HEK293T (cell line): ENCODE results near the gene C12orf56.

Experiments
- ARNT ChIP-seq: fragments of 450-650 bp; IDR thresholded peaks from 2 replicates; pipeline ENCODE4 v1.6.1; 2017; ENCODE audit warnings: mild to moderate bottlenecking
- CTBP1 ChIP-seq: fragments of 450-650 bp; IDR thresholded peaks from 2 replicates; pipeline ENCODE4 v1.6.1; 2016; ENCODE audit warnings: borderline replicate concordance
- FOXK2 ChIP-seq: fragments of 450-650 bp; IDR thresholded peaks from 2 replicates; pipeline ENCODE4 v1.6.1; 2016; ENCODE audit warnings: mild to moderate bottlenecking
- HDGF ChIP-seq: fragments of 450-650 bp; IDR thresholded peaks from 2 replicates; pipeline ENCODE4 v1.6.1; 2017; ENCODE audit warnings: antibody characterized with exemption, borderline replicate concordance
- LEF1 ChIP-seq: fragments of 450-650 bp; IDR thresholded peaks from 2 replicates; pipeline ENCODE4 v1.6.1; 2017; ENCODE audit warnings: mild to moderate bottlenecking, borderline replicate concordance
- TARDBP ChIP-seq: fragments of 450-650 bp; IDR thresholded peaks from 2 replicates; pipeline ENCODE4 v1.6.1; 2016

DNA sequence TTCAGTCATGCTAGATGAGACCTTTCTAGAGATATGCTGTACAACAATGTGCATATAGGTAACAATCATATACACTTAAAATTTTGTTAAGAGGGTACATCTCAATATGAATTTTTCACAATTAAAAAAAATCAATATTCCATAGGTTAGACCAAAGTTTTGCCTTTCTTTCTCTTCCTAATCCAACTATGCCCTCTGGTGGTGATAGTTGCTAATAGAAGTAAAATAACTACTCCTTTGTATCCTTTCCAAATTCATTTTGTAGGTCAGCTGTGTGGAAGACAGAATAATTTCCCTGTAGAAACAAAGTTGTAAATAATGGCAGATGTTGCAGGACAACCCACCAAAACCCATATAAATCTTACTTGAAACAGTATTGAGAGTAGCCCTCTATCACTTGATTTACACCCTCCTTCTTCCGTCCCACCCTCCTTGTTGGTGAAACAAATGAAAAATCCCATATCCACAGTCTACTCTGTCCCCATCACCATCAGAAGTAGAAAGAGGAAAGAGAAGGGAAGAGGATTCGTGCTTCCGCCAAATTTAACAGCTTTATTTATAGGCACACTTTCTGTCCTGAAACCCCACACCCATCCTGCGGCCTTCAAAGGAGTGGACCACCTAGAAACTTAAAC is 134.3 kb downstream of the C12orf56 start:
- TF ChIP-seq ARNT: no peak
- no peak for TF ChIP-seq CTBP1
- no peak for TF ChIP-seq TARDBP
- TF ChIP-seq HDGF: no peak
- no peak for TF ChIP-seq LEF1
- TF ChIP-seq FOXK2: no peak
